ENCODE results near the gene ADAMTS9.

The ADAMTS9 gene

GRCh38 chr3:64484289-64484992 is 203.4 kb downstream of the ADAMTS9 start:
- Histone ChIP-seq H3K4me1 (ENCODE audit: control insufficient read depth, insufficient read depth, low read depth, low read length) (peaks cover 8% of the 10 kb centered on the region), H2BK15ac (ENCODE audit: low read depth, poor library complexity, severe bottlenecking) (peak overlapping the region; percentile 67), H3K18ac (ENCODE audit: low read depth in 1 of 2, low read length in 2 of 2) (peak overlapping the region; percentile 61 to 94), H4K8ac (ENCODE audit: low read length) (peak overlapping the region; percentile 90), H4K91ac (ENCODE audit: low read length) (peak overlapping the region; percentile 72), H3K4me3 (ENCODE audit: insufficient read depth in 1 of 2, low read depth in 1 of 2, low read length in 2 of 2) (no peak overlapping the region), H3K36me3 (ENCODE audit: control insufficient read depth in 1 of 2, insufficient read depth in 2 of 2, low read depth in 1 of 2, low read length in 2 of 2) (no peaks in the 10 kb centered on the region), H2AK5ac (ENCODE audit: low read length, severe bottlenecking) (peak overlapping the region; percentile 85), H3K27me3 (ENCODE audit: control insufficient read depth in 1 of 2, insufficient read depth in 1 of 2, low read length in 2 of 2) (peaks cover 0 to 19% of the 10 kb centered on the region in 2 experiments), H3K23ac (ENCODE audit: low read length in 2 of 2) (no peak overlapping the region), H3K9ac (ENCODE audit: low read length) (no peak overlapping the region), H3K4ac (ENCODE audit: low read depth in 1 of 2, low read length in 2 of 2) (peak overlapping the region; percentile 29 to 75), H3K79me1 (replicated peaks; ENCODE audit: low read length, poor library complexity, severe bottlenecking) (peaks cover 2% of the 10 kb centered on the region), H3K27ac (ENCODE audit: low read length, poor library complexity, severe bottlenecking) (no peak overlapping the region), H2BK12ac (ENCODE audit: low read length in 2 of 2) (peak overlapping the region; percentile 59 to 65), H2BK120ac (ENCODE audit: low read depth, low read length) (no peak overlapping the region), H2AFZ (ENCODE audit: low read depth, low read length) (no peak overlapping the region), H3K14ac (ENCODE audit: low read length in 2 of 2) (no peak overlapping the region), H3K4me2 (ENCODE audit: low read length, poor library complexity, severe bottlenecking) (no peak overlapping the region), H3K9me3 (ENCODE audit: control insufficient read depth, low read length) (no peaks in the 10 kb centered on the region), H2BK5ac (ENCODE audit: low read depth, low read length, poor library complexity, severe bottlenecking) (no peak overlapping the region)
- DNase-seq = peak; percentile 84
- 41% methylated on average over 3 of the region's 4 CpGs for WGBS

GRCh38 chr3:64483467-64483866 is 204.3 kb downstream of the ADAMTS9 start:
- no peak overlapping the region for H4K8ac ChIP-seq (ENCODE audit: low read length)
- no peak overlapping the region for H3K9ac ChIP-seq (ENCODE audit: low read length)
- peak overlapping the region in 1 of 2 experiments; percentile 77 for H2BK12ac ChIP-seq (ENCODE audit: low read length in 2 of 2)
- no peak overlapping the region for H2AK5ac ChIP-seq (ENCODE audit: low read length, severe bottlenecking)
- no peak overlapping the region for H2BK5ac ChIP-seq (ENCODE audit: low read depth, low read length, poor library complexity, severe bottlenecking)
- no CpG with 5 or more reads among the region's 2 CpGs for WGBS
- H3K14ac ChIP-seq (ENCODE audit: low read length in 2 of 2) = no peak overlapping the region
- H2BK15ac ChIP-seq (ENCODE audit: low read depth, poor library complexity, severe bottlenecking) = no peak overlapping the region
- H3K9me3 ChIP-seq (ENCODE audit: control insufficient read depth, low read length) = no peaks in the 10 kb centered on the region
- no peak overlapping the region for H2BK120ac ChIP-seq (ENCODE audit: low read depth, low read length)
- H3K4me2 ChIP-seq (ENCODE audit: low read length, poor library complexity, severe bottlenecking) = no peak overlapping the region
- H3K4me1 ChIP-seq (ENCODE audit: control insufficient read depth, insufficient read depth, low read depth, low read length) = peaks cover 1% of the 10 kb centered on the region
- no peak overlapping the region for H3K4me3 ChIP-seq (ENCODE audit: insufficient read depth in 1 of 2, low read depth in 1 of 2, low read length in 2 of 2)
- peaks cover 0 to 9% of the 10 kb centered on the region in 2 experiments for H3K27me3 ChIP-seq (ENCODE audit: control insufficient read depth in 1 of 2, insufficient read depth in 1 of 2, low read length in 2 of 2)
- H3K23ac ChIP-seq (ENCODE audit: low read length in 2 of 2) = no peak overlapping the region
- no peak overlapping the region for H4K91ac ChIP-seq (ENCODE audit: low read length)
- H3K18ac ChIP-seq (ENCODE audit: low read depth in 1 of 2, low read length in 2 of 2) = no peak overlapping the region
- no peak overlapping the region for H3K27ac ChIP-seq (ENCODE audit: low read length, poor library complexity, severe bottlenecking)
- no peaks in the 10 kb centered on the region for H3K36me3 ChIP-seq (ENCODE audit: control insufficient read depth in 1 of 2, insufficient read depth in 2 of 2, low read depth in 1 of 2, low read length in 2 of 2)
- no peak overlapping the region for H3K4ac ChIP-seq (ENCODE audit: low read depth in 1 of 2, low read length in 2 of 2)
- no peak overlapping the region for H2AFZ ChIP-seq (ENCODE audit: low read depth, low read length)
- DNase-seq = no peak
- H3K79me1 ChIP-seq (replicated peaks; ENCODE audit: low read length, poor library complexity, severe bottlenecking) = peaks cover 2% of the 10 kb centered on the region

GRCh38 chr3:64475037-64475436 is 212.8 kb downstream of the ADAMTS9 start:
- no peak overlapping the region for H3K9ac ChIP-seq (ENCODE audit: low read length)
- whole genome bisulfite sequencing = 100% methylated on average over 1 of the region's 1 CpG
- no peaks in the 10 kb centered on the region for H3K9me3 ChIP-seq (ENCODE audit: control insufficient read depth, low read length)
- no peak overlapping the region for H3K4ac ChIP-seq (ENCODE audit: low read depth in 1 of 2, low read length in 2 of 2)
- peaks cover 0 to 11% of the 10 kb centered on the region in 2 experiments for H3K27me3 ChIP-seq (ENCODE audit: control insufficient read depth in 1 of 2, insufficient read depth in 1 of 2, low read length in 2 of 2)
- no peaks in the 10 kb centered on the region for H3K36me3 ChIP-seq (ENCODE audit: control insufficient read depth in 1 of 2, insufficient read depth in 2 of 2, low read depth in 1 of 2, low read length in 2 of 2)
- no peak overlapping the region for H2BK12ac ChIP-seq (ENCODE audit: low read length in 2 of 2)
- H2AK5ac ChIP-seq (ENCODE audit: low read length, severe bottlenecking) = no peak overlapping the region
- H2BK120ac ChIP-seq (ENCODE audit: low read depth, low read length) = no peak overlapping the region
- H3K27ac ChIP-seq (ENCODE audit: low read length, poor library complexity, severe bottlenecking) = no peak overlapping the region
- H3K23ac ChIP-seq (ENCODE audit: low read length in 2 of 2) = no peak overlapping the region
- no peak overlapping the region for H2BK15ac ChIP-seq (ENCODE audit: low read depth, poor library complexity, severe bottlenecking)
- no peaks in the 10 kb centered on the region for H3K79me1 ChIP-seq (replicated peaks; ENCODE audit: low read length, poor library complexity, severe bottlenecking)
- DNase-seq = no peak
- H2BK5ac ChIP-seq (ENCODE audit: low read depth, low read length, poor library complexity, severe bottlenecking) = no peak overlapping the region
- H3K14ac ChIP-seq (ENCODE audit: low read length in 2 of 2) = no peak overlapping the region
- no peak overlapping the region for H4K91ac ChIP-seq (ENCODE audit: low read length)
- no peak overlapping the region for H2AFZ ChIP-seq (ENCODE audit: low read depth, low read length)
- H3K4me3 ChIP-seq (ENCODE audit: insufficient read depth in 1 of 2, low read depth in 1 of 2, low read length in 2 of 2) = no peak overlapping the region
- no peak overlapping the region for H3K4me2 ChIP-seq (ENCODE audit: low read length, poor library complexity, severe bottlenecking)
- peak overlapping the region in 1 of 2 experiments; percentile 4 for H3K18ac ChIP-seq (ENCODE audit: low read depth in 1 of 2, low read length in 2 of 2)
- no peak overlapping the region for H4K8ac ChIP-seq (ENCODE audit: low read length)
- no peaks in the 10 kb centered on the region for H3K4me1 ChIP-seq (ENCODE audit: control insufficient read depth, insufficient read depth, low read depth, low read length)

- Histone ChIP-seq H3K27me3 (ENCODE audit: control insufficient read depth in 1 of 2, insufficient read depth in 1 of 2, low read length in 2 of 2) (peaks cover 0 to 11% of the 10 kb centered on the region in 2 experiments), H3K4me1 (ENCODE audit: control insufficient read depth, insufficient read depth, low read depth, low read length) (no peaks in the 10 kb centered on the region), H2AK5ac (ENCODE audit: low read length, severe bottlenecking) (no peak overlapping the region), H2AFZ (ENCODE audit: low read depth, low read length) (no peak overlapping the region), H3K18ac (ENCODE audit: low read depth in 1 of 2, low read length in 2 of 2) (no peak overlapping the region), H3K4me3 (ENCODE audit: insufficient read depth in 1 of 2, low read depth in 1 of 2, low read length in 2 of 2) (no peak overlapping the region), H3K4ac (ENCODE audit: low read depth in 1 of 2, low read length in 2 of 2) (no peak overlapping the region), H2BK5ac (ENCODE audit: low read depth, low read length, poor library complexity, severe bottlenecking) (no peak overlapping the region), H3K14ac (ENCODE audit: low read length in 2 of 2) (no peak overlapping the region), H2BK12ac (ENCODE audit: low read length in 2 of 2) (no peak overlapping the region), H3K23ac (ENCODE audit: low read length in 2 of 2) (no peak overlapping the region), H3K9me3 (ENCODE audit: control insufficient read depth, low read length) (no peaks in the 10 kb centered on the region), H3K36me3 (ENCODE audit: control insufficient read depth in 1 of 2, insufficient read depth in 2 of 2, low read depth in 1 of 2, low read length in 2 of 2) (no peaks in the 10 kb centered on the region), H3K27ac (ENCODE audit: low read length, poor library complexity, severe bottlenecking) (no peak overlapping the region), H2BK120ac (ENCODE audit: low read depth, low read length) (no peak overlapping the region), H2BK15ac (ENCODE audit: low read depth, poor library complexity, severe bottlenecking) (no peak overlapping the region), H3K4me2 (ENCODE audit: low read length, poor library complexity, severe bottlenecking) (no peak overlapping the region), H3K9ac (ENCODE audit: low read length) (no peak overlapping the region), H3K79me1 (replicated peaks; ENCODE audit: low read length, poor library complexity, severe bottlenecking) (no peaks in the 10 kb centered on the region), H4K91ac (ENCODE audit: low read length) (no peak overlapping the region), H4K8ac (ENCODE audit: low read length) (no peak overlapping the region)
- WGBS = no CpG with 5 or more reads among the region's 1 CpG
- DNase-seq = no peak
These were observed 214.3 kb downstream of the ADAMTS9 start for GRCh38 chr3:64473466-64473865.
